ENCODE results near the gene CPEB3. TPM values are rescaled to one million over a fixed set of nuclear protein-coding genes. Genes with fewer than 3 reads are reported as not detected.
A peak's percentile ranks its signal among the peaks of the same experiment; 100 is the strongest.

CPEB3 gene
- total RNA-seq, 1 experiment from 2014 or later: 2.4 TPM

DNA sequence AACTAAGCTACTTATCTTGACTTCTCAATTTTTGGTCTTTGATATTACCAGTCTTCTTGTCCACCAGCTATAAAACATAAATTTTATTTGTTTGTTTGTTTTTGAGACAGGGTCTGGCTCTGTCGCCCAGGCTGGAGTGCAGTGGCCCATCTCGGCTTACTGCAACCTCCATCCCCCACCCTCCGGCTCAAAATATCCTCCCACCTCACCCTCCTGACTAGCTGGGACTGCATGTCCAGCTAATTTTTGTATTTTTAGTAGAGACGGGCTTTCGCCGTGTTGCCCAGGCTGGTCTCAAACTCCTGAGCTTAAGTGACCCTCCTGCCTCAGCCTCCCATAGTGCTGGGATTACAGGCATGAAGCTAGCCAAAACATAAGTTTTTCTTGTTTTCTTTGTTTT is 7.6 kb upstream of the CPEB3 start:
- in situ Hi-C loops (cut with HindIII; ENCODE audit: low pct_unique_long_range_greater_than_20kb, low sequenced_read_pairs): no loop called here
- Histone ChIP-seq H3K4me1 (ENCODE audit: control insufficient read depth, insufficient read depth, low read length) (no peaks in the 10 kb centered on the region), H3K27ac (ENCODE audit: low read length) (no peak overlapping the region), H3K9me3 (ENCODE audit: control insufficient read depth, insufficient read depth, low read depth, low read length) (no peaks in the 10 kb centered on the region), H3K36me3 (ENCODE audit: control insufficient read depth, insufficient read depth, low read length) (no peaks in the 10 kb centered on the region), H3K27me3 (ENCODE audit: control insufficient read depth, insufficient read depth, low read length) (no peaks in the 10 kb centered on the region), H3K4me3 (ENCODE audit: low read depth in 2 of 2, low read length in 2 of 2) (no peak overlapping the region)
- CTCF ChIA-PET: no interaction called here
- BruUV-seq (replicated peaks): no TSS peak
- POLR2A ChIA-PET: interaction anchor here (0.6 kb wide), 1 partner anchor 244 kb away, joined by 5 read pairs; no protein-coding TSS in a partner anchor
- ATAC-seq (no peak), DNase-seq (ENCODE audit: low read depth, low spot score) (no peak)
- intact Hi-C loops (cut with micrococcal nuclease; ENCODE audit: unreplicated experiment): no loop called here
- TF ChIP-seq SIN3A (IDR thresholded peaks at IDR 0.05; ENCODE audit: borderline replicate concordance, insufficient read depth, low read depth, low read length) (no peak), TCF7L2 (IDR thresholded peaks at IDR 0.05; ENCODE audit: low read depth, low read length) (no peak), POLR2AphosphoS5 (IDR thresholded peaks at IDR 0.05; ENCODE audit: low read depth, low read length) (no peak)
- TF ChIP-seq, protein P1, sequence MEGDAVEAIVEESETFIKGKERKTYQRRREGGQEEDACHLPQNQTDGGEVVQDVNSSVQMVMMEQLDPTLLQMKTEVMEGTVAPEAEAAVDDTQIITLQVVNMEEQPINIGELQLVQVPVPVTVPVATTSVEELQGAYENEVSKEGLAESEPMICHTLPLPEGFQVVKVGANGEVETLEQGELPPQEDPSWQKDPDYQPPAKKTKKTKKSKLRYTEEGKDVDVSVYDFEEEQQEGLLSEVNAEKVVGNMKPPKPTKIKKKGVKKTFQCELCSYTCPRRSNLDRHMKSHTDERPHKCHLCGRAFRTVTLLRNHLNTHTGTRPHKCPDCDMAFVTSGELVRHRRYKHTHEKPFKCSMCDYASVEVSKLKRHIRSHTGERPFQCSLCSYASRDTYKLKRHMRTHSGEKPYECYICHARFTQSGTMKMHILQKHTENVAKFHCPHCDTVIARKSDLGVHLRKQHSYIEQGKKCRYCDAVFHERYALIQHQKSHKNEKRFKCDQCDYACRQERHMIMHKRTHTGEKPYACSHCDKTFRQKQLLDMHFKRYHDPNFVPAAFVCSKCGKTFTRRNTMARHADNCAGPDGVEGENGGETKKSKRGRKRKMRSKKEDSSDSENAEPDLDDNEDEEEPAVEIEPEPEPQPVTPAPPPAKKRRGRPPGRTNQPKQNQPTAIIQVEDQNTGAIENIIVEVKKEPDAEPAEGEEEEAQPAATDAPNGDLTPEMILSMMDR (IDR thresholded peaks at IDR 0.05): no peak
- TF ChIP-seq, protein P2, sequence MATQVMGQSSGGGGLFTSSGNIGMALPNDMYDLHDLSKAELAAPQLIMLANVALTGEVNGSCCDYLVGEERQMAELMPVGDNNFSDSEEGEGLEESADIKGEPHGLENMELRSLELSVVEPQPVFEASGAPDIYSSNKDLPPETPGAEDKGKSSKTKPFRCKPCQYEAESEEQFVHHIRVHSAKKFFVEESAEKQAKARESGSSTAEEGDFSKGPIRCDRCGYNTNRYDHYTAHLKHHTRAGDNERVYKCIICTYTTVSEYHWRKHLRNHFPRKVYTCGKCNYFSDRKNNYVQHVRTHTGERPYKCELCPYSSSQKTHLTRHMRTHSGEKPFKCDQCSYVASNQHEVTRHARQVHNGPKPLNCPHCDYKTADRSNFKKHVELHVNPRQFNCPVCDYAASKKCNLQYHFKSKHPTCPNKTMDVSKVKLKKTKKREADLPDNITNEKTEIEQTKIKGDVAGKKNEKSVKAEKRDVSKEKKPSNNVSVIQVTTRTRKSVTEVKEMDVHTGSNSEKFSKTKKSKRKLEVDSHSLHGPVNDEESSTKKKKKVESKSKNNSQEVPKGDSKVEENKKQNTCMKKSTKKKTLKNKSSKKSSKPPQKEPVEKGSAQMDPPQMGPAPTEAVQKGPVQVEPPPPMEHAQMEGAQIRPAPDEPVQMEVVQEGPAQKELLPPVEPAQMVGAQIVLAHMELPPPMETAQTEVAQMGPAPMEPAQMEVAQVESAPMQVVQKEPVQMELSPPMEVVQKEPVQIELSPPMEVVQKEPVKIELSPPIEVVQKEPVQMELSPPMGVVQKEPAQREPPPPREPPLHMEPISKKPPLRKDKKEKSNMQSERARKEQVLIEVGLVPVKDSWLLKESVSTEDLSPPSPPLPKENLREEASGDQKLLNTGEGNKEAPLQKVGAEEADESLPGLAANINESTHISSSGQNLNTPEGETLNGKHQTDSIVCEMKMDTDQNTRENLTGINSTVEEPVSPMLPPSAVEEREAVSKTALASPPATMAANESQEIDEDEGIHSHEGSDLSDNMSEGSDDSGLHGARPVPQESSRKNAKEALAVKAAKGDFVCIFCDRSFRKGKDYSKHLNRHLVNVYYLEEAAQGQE (IDR thresholded peaks at IDR 0.05; ENCODE audit: insufficient read depth in 1 of 2, low read depth in 2 of 2, low read length in 1 of 2): no peak

DNA sequence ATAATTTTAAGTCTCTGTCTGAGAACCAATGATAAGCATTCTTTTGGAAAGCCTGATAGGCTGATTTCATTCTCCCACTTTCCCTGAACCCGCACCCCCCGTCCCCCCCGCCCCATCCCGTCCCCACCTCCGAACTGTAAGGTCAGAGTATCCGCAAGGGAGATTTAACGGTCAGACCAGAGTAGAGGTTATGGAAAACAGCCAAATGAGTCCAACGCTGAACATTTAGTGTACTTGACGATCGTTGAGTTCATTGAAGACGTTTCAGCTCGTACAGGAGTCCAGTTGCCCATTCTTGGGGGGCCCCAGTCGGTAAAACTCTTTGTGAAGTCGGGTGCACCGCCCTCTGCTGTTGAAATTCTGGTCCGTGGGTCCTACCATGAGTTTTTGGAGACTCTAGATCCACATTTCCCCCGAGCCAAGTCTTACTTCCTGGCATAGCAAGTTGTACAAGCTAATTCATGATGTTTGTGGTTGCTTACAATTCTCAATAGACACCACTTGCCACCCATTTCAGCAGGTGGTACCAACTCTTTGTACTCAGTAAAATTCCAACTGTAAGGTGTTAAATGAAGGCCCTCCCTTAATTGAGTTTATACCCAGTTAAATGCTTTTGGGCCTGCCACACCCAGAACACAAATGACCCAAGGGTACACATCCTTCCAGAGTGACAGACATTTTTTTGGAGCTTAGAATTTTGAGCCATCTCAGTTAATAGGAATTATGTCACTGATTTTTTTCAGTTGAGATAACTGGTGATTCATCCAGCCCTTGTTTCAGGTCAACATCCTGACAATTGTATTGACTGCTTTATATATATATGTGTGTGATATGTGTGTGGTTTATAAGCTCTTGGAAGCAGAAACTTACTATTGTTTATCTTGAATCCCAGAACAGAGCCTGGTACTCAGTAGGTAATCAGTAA is 1.3 kb upstream of the CPEB3 start:
- ChIA-PET POLR2A (interaction anchor here (0.5 to 1.0 kb wide), 2 partner anchors 10 to 14 kb away, joined by 5 to 6 read pairs; no protein-coding TSS in a partner anchor), CTCF (interaction anchor here (1.0 to 1.6 kb wide), 2 partner anchors 9 to 212 kb away, joined by 4 to 7 read pairs; no protein-coding TSS in a partner anchor)
- ATAC-seq (no peak), DNase-seq (ENCODE audit: low read depth, low spot score) (no peak)
- Histone ChIP-seq H3K36me3 (ENCODE audit: control insufficient read depth, insufficient read depth, low read length) (no peaks in the 10 kb centered on the region; the same call in 1 of the 2 replicates), H3K4me1 (ENCODE audit: control insufficient read depth, insufficient read depth, low read length) (peaks cover 6% of the 10 kb centered on the region; the same call in 1 of the 2 replicates), H3K4me3 (ENCODE audit: low read depth in 2 of 2, low read length in 2 of 2) (peak overlapping the region; percentile 87 to 91), H3K27me3 (ENCODE audit: control insufficient read depth, insufficient read depth, low read length) (no peaks in the 10 kb centered on the region), H3K9me3 (ENCODE audit: control insufficient read depth, insufficient read depth, low read depth, low read length) (no peaks in the 10 kb centered on the region), H3K27ac (ENCODE audit: low read length) (peak overlapping the region; percentile 84)
- TF ChIP-seq SIN3A (IDR thresholded peaks at IDR 0.05; ENCODE audit: borderline replicate concordance, insufficient read depth, low read depth, low read length) (no peak), TCF7L2 (IDR thresholded peaks at IDR 0.05; ENCODE audit: low read depth, low read length) (peak; percentile 57)
- TF ChIP-seq, protein P1 (IDR thresholded peaks at IDR 0.05): peak; percentile 79
- BruUV-seq (replicated peaks): no TSS peak
- in situ Hi-C loops (cut with HindIII; ENCODE audit: low pct_unique_long_range_greater_than_20kb, low sequenced_read_pairs) (no loop called here), intact Hi-C loops (cut with micrococcal nuclease; ENCODE audit: unreplicated experiment) (loop anchor here (1.0 to 5.0 kb wide), 3 partner anchors 50 to 205 kb away; no protein-coding TSS in a partner anchor)
